GM12891 (cell line): ENCODE measurements around the gene SBNO2.

Experiments
- POLR2A ChIP-seq: IDR thresholded peaks from 2 replicates; pipeline ENCODE4 v1.6.1; 2011; ENCODE audit warnings: low read depth, low read length, control low read depth
- POLR2AphosphoS5 ChIP-seq: IDR thresholded peaks from 2 replicates; pipeline ENCODE4 v1.6.1; 2011; ENCODE audit warnings: low read depth, low read length, control low read depth
- TAF1 ChIP-seq: IDR thresholded peaks from 2 replicates; pipeline ENCODE4 v1.6.1; 2011; ENCODE audit warnings: low read depth, low read length, control low read depth

DNA sequence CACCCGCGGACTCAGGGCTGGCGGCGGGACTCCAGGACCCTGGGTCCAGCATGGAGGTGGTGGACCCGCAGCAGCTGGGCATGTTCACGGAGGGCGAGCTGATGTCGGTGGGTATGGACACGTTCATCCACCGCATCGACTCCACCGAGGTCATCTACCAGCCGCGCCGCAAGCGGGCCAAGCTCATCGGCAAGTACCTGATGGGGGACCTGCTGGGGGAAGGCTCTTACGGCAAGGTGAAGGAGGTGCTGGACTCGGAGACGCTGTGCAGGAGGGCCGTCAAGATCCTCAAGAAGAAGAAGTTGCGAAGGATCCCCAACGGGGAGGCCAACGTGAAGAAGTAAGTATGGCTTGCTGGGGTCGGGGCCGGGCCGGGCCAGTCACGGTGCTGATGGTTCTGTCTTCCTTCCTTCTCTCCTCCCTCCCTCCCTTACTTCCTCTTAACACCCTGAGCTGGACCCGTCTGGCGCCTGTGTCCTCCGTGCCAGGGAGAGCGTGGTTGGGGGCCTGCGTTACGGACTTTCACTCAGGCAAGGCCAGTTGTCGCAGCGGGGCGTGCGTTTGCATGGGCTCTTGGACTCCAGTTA, 32.9 kb upstream of the SBNO2 start:
- TF ChIP-seq POLR2A (no peak), TAF1 (no peak), POLR2AphosphoS5 (no peak)
